ENCODE data around the gene TGFBR3. TPM values are rescaled to one million over a fixed set of nuclear protein-coding genes. Genes with fewer than 3 reads are reported as not detected.

The TGFBR3 gene
- total RNA-seq, 2 donors from 2014 or later: 67.6 to 157 TPM

DNA sequence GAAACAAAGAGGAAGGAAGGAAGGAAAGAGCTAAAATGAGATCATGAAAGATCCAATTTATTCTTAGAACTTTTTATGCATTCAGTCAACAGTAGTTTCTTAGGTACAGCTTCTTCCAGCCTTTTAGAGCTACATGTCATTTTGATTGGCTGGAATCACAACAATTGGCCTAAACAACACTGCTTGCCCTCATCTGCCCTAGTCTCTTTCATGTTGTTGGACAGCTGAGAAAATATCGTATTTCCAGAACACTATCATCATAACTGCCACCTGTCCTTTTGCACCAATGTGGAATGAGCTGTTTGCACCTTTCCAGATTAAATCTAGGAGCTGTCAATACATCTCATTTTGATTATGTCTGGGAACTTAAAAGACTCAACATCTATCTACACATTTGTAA lies 161.7 kb downstream of the TGFBR3 start:
- Mint-ChIP-seq H3K27ac (peak overlapping the region; percentile 20 to 94), H3K27me3 (no peaks in the 10 kb centered on the region), H3K36me3 (peaks cover 43% of the 10 kb centered on the region), H3K9me3 (peaks cover 3% of the 10 kb centered on the region), H3K4me3 (no peak overlapping the region), H3K4me1 (ENCODE audit: low read depth in 2 of 2) (peaks cover 34 to 52% of the 10 kb centered on the region in 2 donors)
- DNase-seq (ENCODE audit: low spot score) (no peak), ATAC-seq (no peak)

DNA sequence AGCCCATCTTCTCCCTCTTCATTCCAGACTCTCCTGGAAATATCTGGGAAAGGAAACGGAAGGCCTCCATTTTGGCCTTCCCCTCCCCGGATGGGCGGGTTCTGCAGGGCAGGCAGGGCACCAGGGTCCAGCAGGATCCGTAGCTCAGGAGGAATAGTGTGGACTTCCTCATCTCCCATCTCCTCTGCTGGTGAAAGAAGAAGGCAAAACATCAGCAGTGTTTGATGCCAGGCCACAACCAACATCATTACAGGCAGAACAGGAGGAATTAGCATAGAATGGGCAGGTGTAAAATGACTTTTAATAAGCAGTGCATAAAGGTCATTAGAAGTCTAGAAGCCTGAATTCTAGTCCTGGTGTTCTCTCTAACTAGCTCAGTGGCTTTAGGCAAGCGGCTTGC lies 165.9 kb downstream of the TGFBR3 start:
- ATAC-seq (no peak), DNase-seq (ENCODE audit: low spot score) (no peak)
- Mint-ChIP-seq H3K36me3 (peaks cover 31% of the 10 kb centered on the region), H3K4me3 (no peak overlapping the region), H3K9me3 (peaks cover under 1% of the 10 kb centered on the region), H3K27me3 (no peaks in the 10 kb centered on the region), H3K4me1 (ENCODE audit: low read depth in 2 of 2) (peaks cover 24 to 39% of the 10 kb centered on the region in 2 donors), H3K27ac (peak overlapping the region; percentile 38 to 81)

DNA sequence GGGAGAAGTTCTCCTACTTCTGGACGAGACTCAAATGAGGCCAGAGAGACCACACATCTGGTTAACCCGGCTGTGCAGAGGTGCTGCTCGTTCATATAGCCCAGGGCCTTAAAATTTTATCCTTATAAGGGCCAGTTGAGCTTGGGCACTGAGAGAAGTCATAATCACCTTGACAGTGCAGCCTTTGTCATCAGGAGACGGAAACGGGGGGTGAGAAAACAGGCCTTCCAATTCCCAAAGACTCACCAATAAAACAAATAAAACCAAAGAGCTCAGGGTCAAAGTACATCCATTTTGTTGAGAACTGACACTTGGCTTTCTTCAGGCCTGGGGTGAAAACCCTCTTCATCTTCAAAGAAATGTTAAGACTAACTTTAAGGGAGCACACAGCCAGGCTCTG lies 167.1 kb downstream of the TGFBR3 start:
- H3K4me1 Mint-ChIP-seq (ENCODE audit: low read depth in 2 of 2): peaks cover 31 to 47% of the 10 kb centered on the region in 2 donors
- DNase-seq (ENCODE audit: low spot score) (no peak), ATAC-seq (no peak)
- peak overlapping the region; percentile 38 to 81 for H3K27ac Mint-ChIP-seq
- peaks cover 4% of the 10 kb centered on the region for H3K9me3 Mint-ChIP-seq
- H3K36me3 Mint-ChIP-seq: peaks cover 39% of the 10 kb centered on the region
- no peak overlapping the region for H3K4me3 Mint-ChIP-seq
- no peaks in the 10 kb centered on the region for H3K27me3 Mint-ChIP-seq

DNA sequence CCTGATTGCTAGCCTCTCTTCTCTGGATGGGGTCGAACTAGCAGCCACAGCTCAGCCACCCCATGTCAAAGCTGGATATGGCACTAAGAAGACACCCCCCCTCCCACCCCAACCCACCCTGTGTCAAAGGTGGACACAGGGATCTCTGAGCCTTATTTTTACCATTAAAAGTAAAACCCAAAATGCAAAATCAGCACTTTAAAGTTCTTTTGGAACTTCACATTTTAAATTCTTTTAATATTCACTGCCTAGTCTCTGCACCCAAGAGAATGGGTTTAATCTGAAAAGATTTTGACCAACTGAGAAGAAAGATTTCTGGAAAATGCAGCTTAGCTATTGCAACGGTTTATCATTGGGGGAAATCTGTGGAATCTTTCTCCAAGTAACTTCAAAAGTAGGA lies 167.6 kb downstream of the TGFBR3 start:
- ATAC-seq (no peak), DNase-seq (ENCODE audit: low spot score) (no peak)
- peak overlapping the region; percentile 38 to 81 for H3K27ac Mint-ChIP-seq
- H3K9me3 Mint-ChIP-seq: peaks cover 4% of the 10 kb centered on the region
- H3K4me1 Mint-ChIP-seq (ENCODE audit: low read depth in 2 of 2): peaks cover 33 to 50% of the 10 kb centered on the region in 2 donors
- H3K4me3 Mint-ChIP-seq: no peak overlapping the region
- H3K27me3 Mint-ChIP-seq: no peaks in the 10 kb centered on the region
- H3K36me3 Mint-ChIP-seq: peaks cover 42% of the 10 kb centered on the region

DNA sequence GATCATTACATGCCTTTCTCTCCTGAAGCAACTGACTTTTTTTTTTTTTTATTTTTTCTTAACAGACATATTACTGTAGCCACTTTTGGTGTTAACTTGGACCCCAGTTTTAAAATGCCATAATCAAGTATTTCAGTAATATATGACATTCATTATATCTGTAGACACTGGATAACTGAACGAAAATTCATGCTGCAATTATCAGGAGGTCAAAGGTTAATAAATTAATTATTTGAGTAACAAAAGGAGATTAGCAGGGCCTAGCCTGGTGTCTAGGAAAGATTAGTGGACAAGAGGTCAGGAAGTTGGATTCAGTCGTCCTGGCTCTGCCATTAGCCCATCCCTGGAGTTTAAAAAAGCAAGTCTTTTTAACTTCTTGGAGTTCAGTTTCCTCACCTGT lies 168.1 kb downstream of the TGFBR3 start:
- no peak for ATAC-seq
- Mint-ChIP-seq H3K4me3 (no peak overlapping the region), H3K27me3 (no peaks in the 10 kb centered on the region), H3K4me1 (ENCODE audit: low read depth in 2 of 2) (peaks cover 38 to 53% of the 10 kb centered on the region in 2 donors), H3K27ac (peak overlapping the region; percentile 51 to 100), H3K36me3 (peaks cover 42% of the 10 kb centered on the region), H3K9me3 (peaks cover 4% of the 10 kb centered on the region)
- DNase-seq (ENCODE audit: low spot score): no peak

DNA sequence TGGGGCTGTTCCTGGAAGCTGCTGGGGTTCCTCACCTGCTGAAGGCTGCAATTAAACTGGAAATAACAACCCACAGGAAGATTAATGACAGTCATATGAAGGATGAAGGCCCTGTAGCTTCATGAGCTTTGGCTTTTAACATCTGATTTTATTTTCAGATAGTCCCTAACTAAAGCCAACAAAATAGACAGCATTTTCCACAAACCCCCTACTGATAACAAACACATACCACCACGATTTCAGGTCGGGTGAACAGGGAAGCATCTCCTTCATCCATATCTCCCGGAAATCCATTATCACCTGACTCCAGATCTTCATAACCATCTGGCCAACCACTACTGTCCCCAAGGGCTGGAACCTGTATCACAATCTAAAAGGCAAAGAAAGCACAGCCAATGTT lies 169.6 kb downstream of the TGFBR3 start:
- H3K9me3 Mint-ChIP-seq: peaks cover 4% of the 10 kb centered on the region
- H3K27me3 Mint-ChIP-seq: no peaks in the 10 kb centered on the region
- ATAC-seq: no peak
- DNase-seq (ENCODE audit: low spot score): no peak
- peak overlapping the region; percentile 100 for H3K27ac Mint-ChIP-seq
- peaks cover 53 to 61% of the 10 kb centered on the region in 2 donors for H3K4me1 Mint-ChIP-seq (ENCODE audit: low read depth in 2 of 2)
- no peak overlapping the region for H3K4me3 Mint-ChIP-seq
- H3K36me3 Mint-ChIP-seq: peaks cover 52% of the 10 kb centered on the region

DNA sequence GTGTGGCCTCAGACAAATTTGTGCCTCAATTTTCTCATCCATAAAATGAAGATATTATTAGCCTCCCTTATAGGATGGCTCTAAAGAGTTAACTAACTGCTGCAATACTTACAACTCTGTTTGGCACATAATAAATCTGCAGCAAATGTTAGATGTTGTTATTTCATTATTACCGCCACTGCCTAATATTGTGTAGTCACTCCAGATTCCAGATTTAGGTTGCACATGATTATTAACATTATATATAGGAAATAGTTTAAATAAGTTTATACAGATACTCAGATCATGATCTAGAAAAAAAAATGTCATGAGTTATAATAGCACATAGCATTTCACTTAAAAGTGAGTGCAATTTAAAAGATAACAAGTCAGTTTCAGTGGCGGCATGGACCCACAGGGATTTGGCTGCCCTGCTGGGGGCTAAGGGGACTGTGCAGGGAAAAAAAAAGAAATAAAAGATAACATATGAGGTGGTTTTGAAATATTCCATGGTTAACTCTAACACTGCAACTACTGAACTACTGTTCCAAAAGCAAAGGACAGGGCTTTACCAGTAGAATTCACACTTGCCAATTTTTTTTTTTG lies 170.4 kb downstream of the TGFBR3 start:
- Mint-ChIP-seq H3K36me3 (peaks cover 55% of the 10 kb centered on the region), H3K4me3 (no peak overlapping the region), H3K27me3 (no peaks in the 10 kb centered on the region), H3K27ac (peak overlapping the region; percentile 100), H3K9me3 (peaks cover 4% of the 10 kb centered on the region), H3K4me1 (ENCODE audit: low read depth in 2 of 2) (peaks cover 61 to 68% of the 10 kb centered on the region in 2 donors)
- DNase-seq (ENCODE audit: low spot score) (no peak), ATAC-seq (no peak)

DNA sequence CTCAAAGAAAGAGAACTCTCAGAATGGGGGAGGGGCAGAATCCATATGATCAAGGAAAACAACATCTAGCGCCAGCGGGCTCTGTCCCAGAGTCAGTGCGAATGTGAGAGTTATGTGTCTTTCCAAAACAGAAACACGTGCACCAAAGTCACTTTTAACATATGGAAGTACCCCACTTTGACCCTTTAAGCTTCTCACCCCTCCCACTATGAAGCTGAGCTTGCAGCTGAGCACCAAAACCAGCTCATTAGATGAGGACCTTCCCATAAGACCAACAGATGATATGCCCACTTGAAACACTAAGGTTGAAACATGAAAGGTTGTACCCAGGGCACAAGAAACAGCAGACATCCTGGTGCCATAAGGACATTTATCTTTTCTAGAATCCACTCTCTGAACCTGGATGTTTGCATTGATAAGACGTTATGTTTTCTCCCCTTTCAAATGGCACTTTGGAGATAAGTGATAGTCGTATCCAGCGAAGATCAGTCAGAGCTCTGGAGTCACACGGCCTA lies 171.0 kb downstream of the TGFBR3 start:
- Mint-ChIP-seq H3K4me3 (peak overlapping the region; percentile 85), H3K27ac (peak overlapping the region; percentile 100), H3K9me3 (peaks cover 4% of the 10 kb centered on the region), H3K27me3 (no peaks in the 10 kb centered on the region), H3K36me3 (peaks cover 61% of the 10 kb centered on the region), H3K4me1 (ENCODE audit: low read depth in 2 of 2) (peaks cover 67 to 72% of the 10 kb centered on the region in 2 donors)
- DNase-seq (ENCODE audit: low spot score) (no peak), ATAC-seq (no peak)

DNA sequence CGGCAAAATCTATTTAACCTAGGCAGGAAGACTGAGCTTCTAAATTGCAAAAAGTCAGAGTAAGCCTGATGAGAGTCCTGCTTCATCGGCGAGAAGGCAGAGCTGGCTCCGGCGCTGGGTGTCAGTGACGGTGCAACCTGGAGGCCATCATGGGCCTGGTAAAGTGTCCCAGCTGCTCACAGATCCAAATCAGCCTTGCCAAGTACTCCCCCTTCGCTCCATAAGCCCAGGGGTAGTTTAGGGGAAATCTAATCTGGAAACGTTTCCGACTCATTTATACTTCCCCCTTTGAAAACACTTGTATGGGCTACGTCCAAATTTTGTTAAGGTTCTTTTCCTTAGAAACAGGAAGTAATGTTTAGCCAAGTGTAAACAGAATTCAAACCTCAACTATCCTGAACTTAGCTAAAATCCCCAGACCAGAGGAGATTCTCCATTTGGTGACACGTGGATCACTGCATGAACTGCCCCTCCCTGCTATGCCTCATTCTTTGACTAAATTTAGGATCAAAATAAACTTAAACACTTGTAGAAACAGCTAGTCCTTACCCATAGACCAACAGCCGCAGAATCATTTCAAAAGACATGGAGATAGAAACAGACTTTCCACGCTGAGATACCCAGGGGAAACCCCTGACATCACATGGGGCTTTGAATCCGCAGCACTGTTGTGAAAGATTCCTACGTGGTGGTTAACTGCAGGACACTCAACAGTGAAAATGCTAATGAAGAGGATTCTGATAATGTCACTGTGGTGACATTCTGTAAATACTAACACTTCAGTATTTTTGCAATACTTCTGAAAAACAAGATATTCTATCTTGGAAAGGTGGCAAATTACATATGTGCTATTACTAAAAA lies 172.7 kb downstream of the TGFBR3 start:
- peak overlapping the region; percentile 85 for H3K4me3 Mint-ChIP-seq

DNA sequence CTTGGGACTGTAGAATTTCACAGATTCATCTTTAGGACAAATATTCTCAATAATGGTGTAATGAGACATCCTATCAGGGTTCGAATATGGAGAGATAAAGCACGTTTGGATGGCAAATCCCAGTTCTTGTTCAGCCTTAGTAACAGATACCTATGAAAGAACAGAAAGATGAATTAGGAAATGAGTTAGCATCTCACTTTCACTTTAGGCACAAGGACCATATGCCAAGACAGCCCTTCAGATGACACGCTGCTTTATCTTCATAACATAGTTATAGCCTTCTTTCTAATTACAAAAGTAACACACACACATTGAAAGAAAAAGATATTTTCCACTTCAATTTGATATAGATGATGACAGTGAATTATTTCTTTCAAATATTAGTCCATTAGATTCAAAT lies 173.6 kb downstream of the TGFBR3 start:
- peak; percentile 17 to 25 for ATAC-seq
- no peaks in the 10 kb centered on the region for H3K27me3 Mint-ChIP-seq
- peaks cover 4% of the 10 kb centered on the region for H3K9me3 Mint-ChIP-seq
- H3K4me3 Mint-ChIP-seq: peak overlapping the region; percentile 85
- peaks cover 76 to 78% of the 10 kb centered on the region in 2 donors for H3K4me1 Mint-ChIP-seq (ENCODE audit: low read depth in 2 of 2)
- DNase-seq (ENCODE audit: low spot score): no peak
- peaks cover 59% of the 10 kb centered on the region for H3K36me3 Mint-ChIP-seq
- peak overlapping the region; percentile 100 for H3K27ac Mint-ChIP-seq

More for the DNA sequence above, 172.7 kb downstream of the TGFBR3 start:
- Mint-ChIP-seq H3K27me3 (no peaks in the 10 kb centered on the region), H3K9me3 (peaks cover 4% of the 10 kb centered on the region), H3K36me3 (peaks cover 52% of the 10 kb centered on the region), H3K27ac (peak overlapping the region; percentile 100), H3K4me1 (ENCODE audit: low read depth in 2 of 2) (peaks cover 69 to 70% of the 10 kb centered on the region in 2 donors)
- ATAC-seq (peak; percentile 89 to 92), DNase-seq (ENCODE audit: low spot score) (peak; percentile 96)

DNA sequence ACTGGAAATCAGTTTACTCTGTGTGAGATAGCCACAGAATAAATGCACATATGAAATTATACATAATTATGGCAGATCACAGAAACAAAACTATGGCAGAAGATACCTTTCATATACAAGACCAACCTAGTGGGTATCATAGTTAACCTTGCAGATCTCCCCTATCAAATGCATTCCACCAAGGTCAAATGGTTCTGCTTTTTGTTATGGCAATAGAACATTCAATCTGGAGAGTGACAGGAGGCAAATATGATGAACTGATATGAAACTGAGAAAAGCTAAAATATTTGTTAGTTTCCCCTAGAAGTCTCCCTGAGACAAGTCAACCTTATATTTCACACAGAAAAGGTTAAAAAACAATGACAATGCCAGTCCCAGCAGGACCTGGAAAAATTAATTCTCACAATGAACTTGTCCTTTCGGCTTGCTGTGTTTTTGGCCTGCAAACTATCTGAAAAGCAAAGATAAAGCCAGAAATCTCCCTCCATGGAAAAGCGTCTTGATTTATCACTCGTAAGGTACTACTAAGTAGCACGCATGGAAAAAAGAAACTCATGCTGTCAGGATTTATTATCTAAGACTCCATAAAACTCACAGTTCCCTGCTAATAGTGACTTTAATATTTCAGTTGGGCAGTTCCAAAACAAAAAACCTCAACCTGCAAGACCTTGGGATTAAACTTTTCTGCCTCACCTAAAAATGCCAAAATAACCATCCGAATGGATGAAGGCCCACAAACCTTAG lies 174.3 kb downstream of the TGFBR3 start:
- H3K27me3 Mint-ChIP-seq: no peaks in the 10 kb centered on the region
- no peak for ATAC-seq

DNA sequence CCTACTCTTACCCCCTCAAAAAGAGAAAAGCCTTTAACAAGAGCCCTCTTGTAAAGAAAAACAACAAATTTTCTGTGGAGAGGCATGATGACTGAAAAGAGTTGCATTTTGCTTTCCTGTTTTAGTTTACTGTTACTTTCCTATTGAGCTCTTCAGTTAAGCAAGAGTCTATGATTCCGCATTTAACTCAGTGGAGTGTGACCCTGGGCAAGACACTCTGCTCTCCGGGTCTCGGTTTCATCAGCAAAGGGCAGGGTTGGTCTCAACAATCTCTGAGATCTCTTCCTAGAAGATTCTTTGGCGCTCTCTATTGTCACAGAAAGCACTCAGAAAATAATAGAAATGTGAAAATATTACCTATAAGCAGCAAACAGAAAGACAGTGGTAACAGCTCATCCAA lies 175.7 kb downstream of the TGFBR3 start:
- H3K27ac Mint-ChIP-seq: peak overlapping the region; percentile 100
- DNase-seq (ENCODE audit: low spot score) (no peak), ATAC-seq (peak in 1 of 2 donors; percentile 28)
- peaks cover 4% of the 10 kb centered on the region for H3K9me3 Mint-ChIP-seq
- peaks cover 71 to 82% of the 10 kb centered on the region in 2 donors for H3K4me1 Mint-ChIP-seq (ENCODE audit: low read depth in 2 of 2)
- H3K27me3 Mint-ChIP-seq: no peaks in the 10 kb centered on the region
- peaks cover 65% of the 10 kb centered on the region for H3K36me3 Mint-ChIP-seq
- peak overlapping the region; percentile 85 for H3K4me3 Mint-ChIP-seq

More for the DNA sequence above, 174.3 kb downstream of the TGFBR3 start:
- DNase-seq (ENCODE audit: low spot score): no peak
- H3K4me1 Mint-ChIP-seq (ENCODE audit: low read depth in 2 of 2): peaks cover 82 to 83% of the 10 kb centered on the region in 2 donors
- H3K36me3 Mint-ChIP-seq: peaks cover 64% of the 10 kb centered on the region
- peak overlapping the region; percentile 100 for H3K27ac Mint-ChIP-seq
- peaks cover 4% of the 10 kb centered on the region for H3K9me3 Mint-ChIP-seq
- H3K4me3 Mint-ChIP-seq: peak overlapping the region; percentile 85

DNA sequence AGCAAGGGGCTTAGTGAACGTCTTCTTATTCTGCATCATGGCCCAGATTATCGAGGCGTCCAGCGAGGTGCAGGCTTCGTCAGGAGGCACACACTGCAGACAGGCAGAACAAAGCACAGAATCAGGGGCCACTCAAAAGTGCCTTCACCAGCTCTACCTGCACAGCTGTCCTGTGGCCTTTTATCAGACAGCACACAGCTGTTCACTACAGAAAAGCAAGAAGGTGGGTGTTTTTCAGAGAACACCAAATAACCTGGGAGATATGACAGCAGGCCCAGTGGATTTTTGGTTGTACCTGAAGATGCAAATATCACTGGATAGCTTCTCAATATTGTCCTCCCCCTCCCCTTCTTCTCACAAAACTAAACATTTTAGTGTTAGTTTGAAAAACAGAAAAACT lies 177.3 kb downstream of the TGFBR3 start:
- H3K4me1 Mint-ChIP-seq (ENCODE audit: low read depth in 2 of 2): peaks cover 67 to 80% of the 10 kb centered on the region in 2 donors
- H3K9me3 Mint-ChIP-seq: no peaks in the 10 kb centered on the region
- DNase-seq (ENCODE audit: low spot score) (no peak), ATAC-seq (no peak)
- no peaks in the 10 kb centered on the region for H3K27me3 Mint-ChIP-seq
- H3K36me3 Mint-ChIP-seq: peaks cover 55% of the 10 kb centered on the region
- peak overlapping the region; percentile 100 for H3K27ac Mint-ChIP-seq
- no peak overlapping the region for H3K4me3 Mint-ChIP-seq

All from natural killer cell treated with Interleukin-12 subunit alpha and Interleukin-12 subunit beta and Interleukin-15 and Interleukin-18, amount 100 ng/mL, for 72 hours (primary cell).